GM18868 (cell line): ENCODE data around the gene TSC2.
A peak's percentile ranks its signal among the peaks of the same experiment; 100 is the strongest.

Experiments
- ATAC-seq: cut with Tn5 transposase; IDR thresholded peaks from one replicate; pipeline ENCODE4 v1.9.1; 2021; ENCODE audit warnings: mild to moderate bottlenecking, moderate library complexity; ENCODE audit not compliant: unreplicated experiment

The TSC2 gene

DNA sequence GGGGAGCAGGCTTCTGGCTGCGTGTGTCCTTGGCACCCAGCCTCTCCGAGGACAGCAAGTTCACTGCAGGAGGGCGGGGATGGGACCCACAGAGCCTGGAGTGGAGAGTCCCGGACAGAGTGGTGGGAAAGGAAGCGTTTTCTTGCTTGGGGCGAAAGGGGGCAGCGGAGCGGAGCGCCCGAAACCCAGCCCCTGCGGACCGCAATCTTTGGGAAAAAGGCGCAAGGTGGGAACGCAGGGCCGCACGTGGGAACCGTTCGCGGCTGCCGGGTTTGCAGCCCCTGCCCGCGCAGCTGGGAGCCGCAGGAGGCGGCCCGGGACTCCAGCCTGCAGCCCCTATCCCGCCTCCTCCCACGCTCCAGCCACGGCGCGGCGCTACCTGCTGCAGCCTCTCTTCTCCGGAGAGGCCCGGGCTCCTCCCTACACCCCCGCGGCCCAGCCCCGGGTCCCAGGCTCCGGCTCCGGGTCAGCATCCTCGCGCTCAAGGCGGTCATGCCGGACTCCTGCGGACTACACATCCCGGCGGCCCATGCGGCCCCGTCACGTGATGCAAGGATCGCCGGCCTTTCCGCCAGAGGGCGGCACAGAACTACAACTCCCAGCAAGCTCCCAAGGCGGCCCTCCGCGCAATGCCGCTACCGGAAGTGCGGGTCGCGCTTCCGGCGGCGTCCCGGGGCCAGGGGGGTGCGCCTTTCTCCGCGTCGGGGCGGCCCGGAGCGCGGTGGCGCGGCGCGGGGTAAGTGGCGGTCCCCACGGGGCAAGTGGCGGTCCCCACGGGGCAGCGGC, at the start of gene TSC2, which contains the start of gene NTHL1:
Gene TSC2 (plus strand): TSS at position 656 of the 786 bp plus-strand sequence. CDS start 631 bp downstream, outside the sequence.
Gene NTHL1 (minus strand): TSS at position 505 of the 786 bp plus-strand sequence. CDS start 11 bp downstream, at position 494.
- ATAC-seq, result peak; percentile 87

DNA sequence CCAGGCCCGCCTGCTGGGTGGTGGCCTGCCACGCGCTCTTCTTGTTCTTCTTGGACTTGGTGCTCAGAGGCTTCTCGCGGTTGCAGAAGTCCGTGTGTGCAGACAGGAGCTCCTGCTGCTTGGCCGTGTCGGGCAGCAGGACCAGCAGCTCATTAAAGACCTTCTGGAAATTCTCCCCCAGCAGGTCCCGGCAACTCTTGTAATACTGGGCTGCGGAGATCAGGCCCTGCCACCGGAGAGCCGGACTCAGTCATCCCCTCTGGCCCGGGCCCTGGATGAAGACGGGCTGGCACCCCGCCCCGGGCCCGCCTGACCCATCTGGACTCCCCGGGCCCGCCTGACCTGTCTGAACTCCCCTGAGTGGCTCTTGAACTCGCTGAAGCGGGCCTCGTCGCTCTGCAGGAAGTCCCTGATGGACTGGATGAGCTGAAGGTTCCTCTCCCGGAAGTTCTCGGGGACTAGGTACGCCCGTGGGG, 49.4 kb upstream of the TSC2 start:
- ATAC-seq, result no peak

DNA sequence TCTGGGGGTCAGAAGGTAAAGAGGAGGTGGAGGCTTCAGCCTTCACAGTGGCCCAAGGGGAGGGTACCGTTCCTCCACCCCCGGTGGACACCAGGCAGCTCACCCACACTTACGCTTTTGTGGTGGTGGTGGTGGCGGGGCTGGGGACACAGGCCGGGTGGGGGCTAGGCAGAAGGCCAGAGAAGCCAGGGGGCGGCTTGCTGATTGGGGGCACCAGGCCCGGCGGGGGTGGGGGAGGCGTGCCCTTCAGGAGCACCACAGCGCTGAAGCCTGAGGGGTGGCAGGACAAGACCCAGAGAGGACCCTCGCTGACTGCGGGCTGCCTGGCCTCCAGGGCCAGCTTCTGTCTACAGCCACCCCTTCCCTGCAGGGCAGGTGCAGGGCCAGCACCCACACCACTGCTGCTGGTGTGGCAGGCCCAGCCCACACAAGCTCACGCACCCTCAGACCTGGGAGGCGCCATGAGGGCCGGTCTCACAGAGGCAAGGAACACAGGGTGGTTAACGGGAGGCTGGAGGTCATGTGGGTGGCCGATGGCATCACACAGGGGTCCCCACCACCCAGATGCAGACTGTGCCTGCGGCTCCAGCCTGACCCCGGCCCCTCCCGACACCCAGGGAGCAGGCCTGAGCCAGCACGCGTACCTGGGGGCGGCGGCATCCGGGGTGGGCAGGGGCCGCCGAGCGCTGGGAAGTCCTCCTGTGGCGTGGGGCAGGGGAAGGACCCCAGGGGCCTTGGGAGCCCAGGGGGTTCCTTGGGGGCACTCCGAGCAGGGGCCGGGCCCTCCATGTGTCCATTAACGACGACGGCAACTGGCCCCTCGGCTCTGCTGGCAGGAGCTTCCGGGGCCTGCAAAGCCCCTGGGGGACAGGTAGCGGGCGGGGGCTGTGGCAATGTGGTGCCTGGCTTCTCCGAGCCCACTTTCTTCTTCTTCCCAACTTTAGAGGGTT, 48.7 kb upstream of the TSC2 start:
- no peak for ATAC-seq

DNA sequence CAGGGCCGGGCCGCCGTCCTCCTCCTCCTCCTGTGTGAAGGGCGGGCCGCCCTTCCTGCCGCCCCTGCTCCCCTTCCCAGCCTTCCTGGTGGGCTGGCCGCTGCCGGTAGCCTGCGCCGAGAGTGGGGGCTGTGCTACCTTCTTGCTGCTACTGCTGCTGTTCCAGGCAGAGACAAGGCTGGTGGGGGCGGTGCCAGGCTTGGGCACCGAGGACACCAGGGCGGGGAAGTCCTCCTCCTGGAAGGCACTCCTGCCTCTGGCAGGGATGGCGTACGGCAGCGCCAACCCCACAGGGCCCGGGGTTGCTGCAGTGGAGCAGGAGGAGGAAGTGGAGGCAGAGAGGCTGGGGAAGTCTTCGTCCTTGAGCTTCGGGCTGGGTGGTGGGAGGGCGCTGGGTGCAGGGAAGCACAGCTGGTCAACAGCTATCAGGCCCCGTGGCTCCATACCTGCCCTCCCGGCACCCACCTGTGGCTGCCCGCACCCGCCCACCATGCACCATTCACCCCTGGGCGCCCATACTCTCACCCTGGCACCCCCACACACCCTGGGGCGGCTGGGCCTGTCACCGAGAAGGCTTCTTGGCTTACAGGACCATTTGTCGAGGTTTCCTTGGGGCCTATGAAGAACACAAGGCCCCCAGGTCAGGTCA, 47.8 kb upstream of the TSC2 start:
- ATAC-seq, result no peak

DNA sequence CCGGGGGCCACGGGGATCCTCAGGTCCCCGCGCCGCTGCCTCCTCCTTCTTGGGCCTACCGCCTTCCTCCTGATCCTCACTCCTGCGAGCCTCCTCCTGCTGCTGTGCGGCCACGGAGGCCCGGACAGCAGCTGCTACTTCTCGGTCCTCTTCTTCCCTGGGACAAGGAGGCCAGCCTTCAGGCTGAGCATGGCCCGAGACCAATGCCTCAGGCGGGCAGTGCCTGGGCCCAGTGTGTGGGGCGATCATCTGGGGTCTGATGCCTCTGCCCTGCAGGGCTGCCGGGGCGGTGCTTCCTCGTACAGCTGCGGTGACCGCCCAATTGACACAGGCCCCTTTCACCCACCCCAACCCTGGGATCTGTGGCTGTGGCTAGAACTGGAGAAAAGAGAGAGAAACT, 46.8 kb upstream of the TSC2 start:
- no peak for ATAC-seq

DNA sequence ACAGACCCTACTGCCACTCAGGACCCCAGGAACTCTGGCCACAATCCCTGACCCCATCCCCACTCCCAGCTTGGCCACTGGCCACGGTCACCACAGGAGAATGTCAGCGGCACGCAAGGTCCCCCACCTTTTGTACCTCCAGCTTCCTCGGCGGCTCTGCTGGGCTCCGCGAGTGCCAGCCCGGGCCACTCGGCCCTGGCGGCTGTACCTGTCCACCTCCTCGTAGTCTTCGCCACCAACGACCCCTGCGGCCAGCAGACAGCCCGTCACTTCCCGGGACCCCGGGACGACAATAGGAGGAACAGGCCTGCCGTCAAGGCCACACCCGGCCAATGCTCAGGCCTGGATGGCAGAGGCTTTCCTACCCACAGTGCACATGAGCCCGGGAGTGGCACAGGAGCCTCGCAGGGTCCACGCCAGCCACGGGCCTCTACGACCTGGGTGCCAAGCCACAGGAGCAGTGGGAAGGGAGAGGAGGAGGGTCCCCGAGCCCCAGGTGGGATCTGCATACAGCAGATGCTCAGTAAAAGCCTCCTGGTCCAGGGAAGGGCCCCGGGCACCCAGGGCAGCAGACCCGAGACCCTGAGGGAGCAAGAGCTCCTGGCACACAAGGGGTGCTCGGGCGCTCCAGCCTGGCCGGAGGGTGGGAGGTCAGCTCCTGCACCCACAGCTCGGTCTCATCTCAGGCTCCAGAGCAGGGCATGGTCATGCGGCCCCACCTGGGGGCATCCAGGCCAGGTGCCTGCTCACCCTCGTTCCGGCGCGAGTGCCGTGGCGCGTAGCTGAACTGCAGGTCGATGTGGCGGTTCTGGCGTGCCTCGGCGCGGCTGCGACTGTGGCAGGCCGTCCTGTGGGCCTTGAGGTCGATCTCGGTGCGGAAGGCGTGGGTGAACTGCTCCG, 46.1 kb upstream of the TSC2 start:
- ATAC-seq, result no peak

DNA sequence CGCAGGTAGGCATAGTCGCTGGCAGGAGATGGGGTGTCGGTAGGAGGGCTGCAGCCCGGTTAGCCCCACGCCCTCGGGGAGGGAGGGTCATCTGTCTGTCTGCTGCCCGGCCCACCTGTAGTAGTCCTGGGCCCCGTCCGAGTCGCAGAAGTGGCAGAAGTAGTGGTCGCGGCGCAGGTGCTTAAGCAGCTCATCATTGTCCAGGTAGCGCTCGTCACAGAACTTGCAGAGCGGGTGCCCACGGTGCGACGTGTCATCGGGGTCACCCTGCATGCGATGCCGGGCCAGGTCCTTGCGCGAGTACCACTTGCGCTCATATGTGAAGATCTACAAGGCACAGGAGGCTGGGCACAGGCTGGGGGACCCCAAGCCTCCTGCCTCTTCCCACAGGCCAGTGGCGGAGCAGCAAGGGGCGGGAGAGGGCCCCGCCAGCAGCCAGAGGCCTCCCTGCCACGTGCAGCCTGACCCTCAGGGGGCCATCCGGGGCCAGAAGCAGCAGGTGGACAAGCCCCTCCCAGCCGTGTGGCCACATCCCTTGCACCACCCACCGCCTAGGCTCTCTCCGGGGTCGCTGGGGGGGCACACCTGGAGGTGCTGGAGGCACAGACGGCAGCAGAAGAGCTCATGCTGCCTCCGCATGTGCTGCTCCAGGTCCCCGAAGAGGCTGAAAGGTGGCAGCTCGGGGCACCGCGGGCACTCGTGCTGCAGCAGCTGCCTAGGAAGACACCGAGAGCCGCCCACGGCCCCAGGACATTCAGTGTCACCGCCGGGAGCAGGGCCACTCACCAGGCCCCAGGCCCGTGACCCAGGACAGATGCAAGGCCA, 45.2 kb upstream of the TSC2 start:
- no peak for ATAC-seq

DNA sequence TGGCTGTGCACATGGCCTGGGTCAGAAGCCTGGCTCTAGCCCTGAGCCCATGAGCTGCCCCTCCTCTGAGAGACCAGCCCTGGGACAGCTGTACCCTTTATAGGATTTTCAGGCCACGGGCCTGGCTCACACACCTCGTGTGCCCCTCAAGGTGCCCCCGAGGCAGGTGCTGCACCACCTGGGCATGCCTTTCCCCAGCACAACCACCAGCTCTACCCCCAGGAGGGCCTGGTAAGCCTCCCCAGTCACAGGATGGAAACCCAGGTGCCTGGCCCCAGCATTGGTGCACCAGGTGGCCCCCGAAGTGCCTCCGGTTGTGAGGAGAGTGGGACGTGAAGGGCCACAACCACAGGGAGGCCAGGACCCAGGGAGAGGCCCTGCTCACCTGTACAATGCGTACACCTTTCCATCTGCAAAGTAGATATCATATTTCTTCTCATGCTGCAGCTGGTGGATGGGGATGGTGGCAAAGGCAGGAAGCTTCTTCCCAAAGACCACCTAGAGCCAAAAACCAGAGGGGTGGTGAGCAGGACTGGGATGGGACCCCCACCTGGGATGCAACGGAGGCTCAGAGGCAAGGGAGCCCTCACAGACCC, 44.5 kb upstream of the TSC2 start:
- ATAC-seq, result no peak

DNA sequence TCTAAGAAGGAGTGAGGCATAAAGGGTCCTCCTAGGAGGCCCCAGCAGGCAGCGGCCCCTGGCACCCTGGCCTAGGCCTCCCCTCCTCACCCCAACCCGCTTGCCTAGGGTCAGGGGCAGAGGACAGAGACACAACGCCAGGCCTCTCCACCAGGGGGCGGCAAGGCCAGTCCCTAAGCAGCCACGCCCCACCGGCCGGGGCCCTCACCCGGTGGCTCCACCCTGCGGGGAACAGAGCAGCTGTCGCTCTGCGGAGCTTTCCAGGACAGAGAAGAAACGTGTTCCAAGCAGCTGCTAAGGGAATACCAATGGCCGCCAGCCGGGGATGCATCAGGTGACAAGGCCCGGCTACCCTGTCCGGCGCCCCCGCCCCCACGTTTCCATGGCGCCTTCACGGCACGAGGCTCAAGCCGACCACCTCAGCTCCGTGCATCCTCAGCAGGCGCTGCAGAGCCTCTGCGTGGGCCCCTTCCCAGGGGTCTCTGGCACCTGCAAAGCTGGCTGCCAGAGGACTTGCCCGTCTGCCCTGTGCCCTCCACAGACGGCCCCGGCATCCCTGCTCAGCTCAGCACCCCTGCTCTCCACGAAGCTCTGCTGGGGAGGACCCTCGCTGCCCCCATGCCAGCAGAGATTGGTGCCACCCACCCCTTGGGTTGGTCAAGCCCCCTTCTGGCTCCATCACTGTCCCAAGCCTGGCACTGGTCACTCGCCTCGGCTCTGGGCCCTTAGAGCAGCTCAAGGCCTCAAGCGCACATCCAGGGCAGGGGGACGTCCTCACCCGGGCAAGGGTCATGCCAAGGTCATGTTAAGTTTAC, 43.8 kb upstream of the TSC2 start:
- ATAC-seq, result peak; percentile 68

DNA sequence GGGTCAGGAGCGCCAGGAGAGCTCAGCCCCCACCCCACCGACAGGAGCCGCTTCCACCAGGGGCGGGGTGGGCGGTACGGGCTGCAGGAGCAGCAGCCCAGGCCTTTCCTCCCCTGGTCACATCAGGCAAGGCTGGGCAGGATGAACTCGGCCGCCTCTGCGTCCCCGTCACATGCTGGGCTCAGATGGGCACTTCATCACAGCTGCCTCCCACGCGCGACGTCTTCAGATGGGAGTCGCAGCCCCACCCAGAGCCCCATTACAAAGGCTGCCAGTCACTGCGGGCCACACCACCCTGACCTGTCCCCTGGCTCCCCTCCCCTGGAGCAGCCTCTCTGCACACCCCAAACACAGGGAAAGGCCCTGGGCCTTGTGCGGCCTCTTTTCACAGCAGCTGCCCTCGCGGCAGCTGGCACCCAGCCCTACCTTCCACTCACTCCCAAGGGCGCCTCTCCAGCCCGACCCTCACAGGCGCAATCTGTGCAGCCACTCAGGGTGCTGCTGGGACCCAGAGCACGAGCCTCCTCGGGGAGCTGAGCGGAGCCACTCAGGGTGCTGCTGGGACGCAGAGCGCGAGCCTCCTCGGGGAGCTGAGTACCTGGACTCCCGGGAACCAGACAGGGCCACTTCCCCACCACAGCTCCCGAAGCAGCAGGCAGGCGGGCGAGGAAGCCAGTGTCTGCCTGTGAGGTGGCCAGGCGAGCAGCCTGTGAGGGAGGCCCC, 42.8 kb upstream of the TSC2 start:
- no peak for ATAC-seq

DNA sequence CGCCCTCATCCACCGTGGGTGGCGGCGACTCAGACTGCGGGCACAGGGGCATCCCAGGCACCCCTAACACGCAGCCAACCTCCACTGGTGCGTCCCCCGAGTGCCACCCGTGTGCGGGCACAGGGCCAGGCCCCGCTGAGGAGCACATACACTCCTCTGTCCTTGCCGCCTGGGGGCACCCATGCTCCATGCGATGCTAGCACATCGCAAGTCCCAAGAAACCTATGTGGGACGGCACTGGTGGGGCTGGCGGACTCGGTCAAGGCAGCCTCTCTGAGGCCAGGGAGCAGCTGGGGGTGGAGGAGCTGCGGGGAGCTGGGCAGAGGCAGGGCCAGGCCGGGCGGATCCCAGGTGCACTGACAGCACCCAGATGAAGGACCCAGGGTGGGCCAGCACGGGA, 42.1 kb upstream of the TSC2 start:
- no peak for ATAC-seq

DNA sequence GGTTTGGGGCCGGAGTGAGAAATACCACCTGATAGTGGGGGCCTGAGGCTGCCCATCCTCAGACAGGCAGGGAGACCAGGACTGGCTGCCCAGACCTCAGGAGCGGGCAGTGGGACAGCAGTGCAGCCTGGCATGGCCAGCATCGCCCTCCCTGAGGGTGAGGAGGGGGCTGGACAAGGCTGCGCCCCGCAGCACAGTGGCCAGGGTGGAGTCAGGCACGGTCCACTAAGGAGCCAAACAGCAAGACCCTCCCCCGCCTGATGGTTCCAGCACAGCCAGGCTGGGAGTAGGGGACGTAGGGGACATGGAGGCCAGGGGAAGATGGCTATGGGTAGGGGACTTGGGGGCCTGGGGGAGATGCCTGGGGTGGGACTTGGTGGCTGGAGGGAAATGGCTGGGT, 41.5 kb upstream of the TSC2 start:
- no peak for ATAC-seq

DNA sequence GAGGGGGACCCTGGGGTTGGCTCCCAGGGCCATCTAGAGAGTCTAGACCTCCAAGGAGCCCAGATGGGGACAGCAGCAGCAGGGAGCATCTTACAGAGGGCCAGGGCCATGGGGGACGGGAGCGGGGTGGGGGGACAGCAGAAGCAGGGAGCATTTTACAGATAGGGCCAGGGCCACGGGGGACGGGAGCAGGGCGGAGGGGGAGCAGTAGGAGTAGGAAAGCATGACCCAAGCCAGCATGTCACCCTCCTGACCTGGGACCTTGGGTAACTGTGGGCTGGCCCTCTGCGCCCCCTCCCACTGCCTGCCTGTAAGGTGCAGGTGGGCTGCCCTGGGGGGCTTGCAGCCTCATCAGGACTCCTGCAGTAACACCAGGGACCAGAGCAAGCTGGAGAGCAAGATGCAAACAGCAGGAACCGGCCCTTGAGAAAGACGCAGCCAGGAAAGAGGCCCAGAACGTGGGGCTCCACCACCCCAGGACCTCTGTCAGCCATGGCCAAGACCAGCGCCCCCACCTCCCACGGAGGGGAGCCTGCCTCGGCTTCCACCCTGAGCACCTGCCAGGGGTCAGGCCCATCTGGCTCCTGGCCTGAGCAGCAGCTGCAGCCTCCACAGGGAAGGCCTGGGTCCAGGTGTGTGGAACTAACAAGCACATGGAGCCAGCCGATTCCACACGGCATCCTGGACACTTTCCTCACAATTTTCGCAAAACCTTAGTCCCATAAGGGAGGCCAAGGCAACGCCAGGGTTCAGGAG, 40.5 kb upstream of the TSC2 start:
- ATAC-seq, result no peak

DNA sequence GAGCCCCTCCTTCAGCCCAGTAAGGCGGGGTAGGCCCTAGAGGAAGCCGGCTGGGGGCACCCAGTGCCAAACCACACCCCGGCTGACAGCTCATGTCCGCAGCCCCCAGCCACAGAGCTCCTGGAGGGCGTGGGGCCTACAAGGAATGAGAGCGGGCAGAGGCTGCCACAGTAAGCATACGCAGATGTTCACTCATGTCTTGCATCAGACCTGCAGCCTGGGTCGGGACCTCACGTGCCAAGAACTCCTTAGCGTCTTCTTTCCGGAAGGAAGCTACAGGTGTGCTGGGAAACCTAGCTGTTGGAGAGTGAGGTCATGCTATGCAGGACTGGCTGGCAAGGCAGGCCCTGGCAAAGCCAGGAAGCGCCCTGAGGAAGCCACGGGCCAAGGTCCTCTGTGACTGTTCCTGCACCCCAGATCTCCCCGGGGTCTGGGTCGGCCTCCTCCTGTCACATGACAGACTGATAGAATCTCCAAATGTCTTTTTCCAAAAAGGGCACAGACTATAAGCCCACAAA, 39.7 kb upstream of the TSC2 start:
- ATAC-seq, result no peak

DNA sequence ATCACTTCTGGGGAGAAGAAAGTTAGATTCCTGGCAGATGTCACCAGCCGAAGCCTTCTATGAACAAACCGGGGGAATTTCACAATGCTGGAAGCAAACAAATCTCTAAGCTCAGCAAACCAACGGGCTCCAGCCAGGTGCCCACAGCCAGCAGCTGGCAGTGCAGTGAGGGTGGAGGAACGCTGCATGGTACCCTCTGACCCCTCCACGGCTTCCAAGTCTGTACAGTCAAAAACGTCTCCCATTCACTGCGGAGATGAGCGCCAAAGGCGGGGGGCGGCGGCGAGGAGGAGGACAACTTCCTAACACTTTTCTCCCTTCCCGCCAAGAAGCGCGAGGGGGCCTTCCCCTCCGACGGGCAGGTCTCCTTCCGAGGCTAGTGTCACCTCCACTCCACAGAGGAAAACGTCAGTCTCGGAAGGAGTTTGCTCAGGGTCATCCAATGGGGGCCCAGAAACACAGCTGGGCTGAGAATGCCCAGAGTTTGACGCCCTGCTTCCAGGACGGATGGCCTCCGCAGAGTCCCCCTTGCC, 39.1 kb upstream of the TSC2 start:
- no peak for ATAC-seq

DNA sequence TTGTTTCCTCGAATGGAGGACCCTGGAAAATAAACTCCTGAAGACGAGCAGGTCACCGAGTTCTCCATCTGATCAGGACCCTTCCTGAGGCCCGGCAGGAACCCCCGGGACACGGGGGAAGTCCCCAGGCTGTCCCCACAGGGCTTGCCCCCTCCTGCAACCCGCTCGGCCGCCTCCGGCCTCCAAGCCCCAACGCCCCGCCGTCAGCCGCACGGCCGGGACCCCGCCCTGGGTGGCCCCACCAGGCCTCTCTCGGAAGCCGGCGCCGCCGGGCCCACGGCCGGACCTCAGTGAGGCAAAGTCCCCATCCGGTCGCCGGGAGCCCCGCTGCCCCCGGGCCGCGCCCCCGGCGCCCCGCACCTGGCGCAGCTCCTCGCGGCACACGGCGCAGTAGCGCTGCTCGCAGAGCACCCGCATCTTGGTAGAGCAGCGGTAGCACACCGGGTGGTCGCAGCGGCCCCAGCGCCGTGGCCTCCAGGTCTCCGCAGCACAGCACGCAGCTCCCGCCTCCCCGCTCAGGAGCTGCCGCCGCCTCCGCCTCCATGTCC, 38.5 kb upstream of the TSC2 start:
- ATAC-seq, result peak; percentile 29
